DMS53 treated with DMSO at 0.1 percent for 48 hours (cell line): ENCODE results near the gene GUCY2F.

ENCODE experiments used
- DNase-seq: peaks from one replicate; lab custom pipeline; 2025; ENCODE audit not compliant: unreplicated experiment; lab: John Stamatoyannopoulos, UW

GUCY2F gene

DNA sequence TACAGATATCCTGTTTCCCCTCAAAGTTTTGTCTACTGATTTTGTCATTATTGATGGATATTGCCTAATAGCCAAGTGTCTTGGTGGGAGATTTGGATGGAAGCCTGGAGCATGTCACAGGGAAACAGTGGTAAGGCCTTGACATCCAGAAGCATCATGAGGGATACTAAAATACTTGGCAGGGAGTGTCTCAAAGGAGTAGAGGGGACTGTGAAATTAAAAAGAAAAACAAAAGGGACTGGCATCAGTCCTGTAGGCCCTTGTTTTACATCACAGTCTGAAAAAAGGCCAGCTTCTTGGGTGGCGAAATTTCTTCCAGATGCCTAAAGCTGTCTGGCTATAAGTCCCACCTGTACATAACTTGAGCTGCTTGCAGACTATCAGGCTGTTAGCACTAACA is 83.8 kb downstream of the GUCY2F start:
- DNase-seq = no peak

DNA sequence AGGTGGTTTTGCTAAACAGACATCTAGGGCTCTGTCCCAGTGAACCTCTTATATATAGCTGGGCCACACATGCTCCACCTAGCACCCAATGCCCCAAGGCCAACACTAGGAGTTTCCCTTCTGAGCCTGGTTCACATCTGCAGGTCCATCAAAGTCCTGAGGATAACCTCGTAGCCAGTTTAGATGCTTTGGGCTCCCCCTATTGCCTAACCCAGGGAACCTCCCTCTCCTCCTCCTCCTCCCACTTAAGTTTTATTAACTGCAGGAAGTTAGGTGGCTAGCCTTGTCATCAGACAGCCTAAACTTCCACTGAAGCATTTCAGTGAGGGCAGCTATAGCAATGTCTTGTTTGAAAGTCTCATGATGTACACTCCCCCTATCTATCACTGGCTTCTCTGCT is 88.0 kb downstream of the GUCY2F start:
- no peak for DNase-seq

DNA sequence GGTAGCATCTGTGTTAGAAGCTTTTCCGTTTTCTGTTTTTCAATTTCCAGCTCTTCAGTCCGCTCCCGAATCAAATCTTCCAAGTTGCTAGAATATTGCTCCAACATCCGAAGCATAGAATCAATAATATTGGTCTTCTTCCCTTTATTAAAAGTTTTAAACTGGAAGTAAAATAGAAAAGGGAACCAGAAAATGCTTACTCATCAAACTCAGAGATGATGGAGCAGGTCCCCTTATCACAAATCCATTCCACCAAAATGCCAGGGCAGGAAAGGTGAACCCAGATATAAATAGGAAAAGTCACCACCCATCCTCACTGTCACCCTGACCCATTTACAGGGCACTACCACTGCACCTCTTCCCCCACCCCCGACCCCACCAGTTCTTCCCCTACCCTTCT is 89.0 kb downstream of the GUCY2F start:
- DNase-seq = no peak

DNA sequence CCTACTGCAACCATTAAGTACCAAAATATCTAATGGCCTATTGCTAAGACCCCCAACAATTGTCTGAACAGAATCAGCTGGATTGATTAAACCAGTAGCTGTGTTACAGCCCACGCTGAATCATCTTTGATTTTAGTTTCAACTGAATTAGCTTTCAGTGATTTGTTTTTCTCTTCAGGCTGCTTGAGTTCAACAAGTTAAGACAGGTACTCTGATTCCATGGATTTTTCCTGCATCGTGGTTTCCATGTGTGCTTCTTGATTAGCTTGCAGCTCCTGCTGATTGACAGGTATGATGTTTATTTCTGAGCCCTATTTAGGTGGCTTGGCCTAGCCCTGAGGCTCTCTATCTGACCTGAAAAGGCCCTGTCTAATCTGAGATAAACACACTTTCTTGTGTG is 91.3 kb downstream of the GUCY2F start:
- no peak for DNase-seq

DNA sequence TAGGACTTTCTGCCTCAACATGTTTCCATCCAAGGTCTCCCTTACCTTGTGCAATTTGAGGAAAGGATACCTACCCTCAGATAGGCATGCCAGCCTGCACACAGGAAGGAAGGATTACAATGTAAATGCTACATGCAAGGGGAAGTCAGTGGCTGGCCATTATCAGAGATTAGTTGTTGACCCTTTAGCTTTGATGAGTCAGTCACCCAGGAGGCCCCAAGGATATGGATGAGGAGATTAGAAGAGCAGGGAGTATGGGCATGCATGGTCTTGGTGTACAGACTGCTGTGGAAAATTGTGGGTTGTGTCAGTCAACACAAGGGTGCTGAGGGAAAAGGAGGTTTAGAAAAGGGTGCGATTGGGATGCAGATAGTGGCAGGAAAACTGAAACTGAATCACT is 92.0 kb downstream of the GUCY2F start:
- DNase-seq = peak; percentile 53

DNA sequence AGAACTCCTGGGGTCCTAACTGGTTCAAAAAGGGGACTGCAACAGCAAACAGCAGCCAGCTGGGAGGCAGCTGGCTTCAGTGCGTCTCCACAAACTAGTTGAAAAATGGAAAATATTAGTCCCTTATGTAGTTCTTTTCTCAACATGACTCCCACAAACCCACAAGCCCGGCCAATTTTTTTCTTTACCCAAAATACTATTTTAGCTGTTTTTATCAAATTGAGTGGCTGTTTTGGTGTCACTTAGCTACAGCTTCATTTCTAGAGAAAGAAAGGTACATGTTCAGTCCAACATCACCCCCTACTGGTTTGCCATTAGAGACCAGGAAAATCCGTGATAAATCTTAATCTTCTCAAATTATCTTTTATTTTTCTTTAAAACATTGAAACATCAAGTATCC is 97.2 kb downstream of the GUCY2F start:
- DNase-seq = peak; percentile 2

DNA sequence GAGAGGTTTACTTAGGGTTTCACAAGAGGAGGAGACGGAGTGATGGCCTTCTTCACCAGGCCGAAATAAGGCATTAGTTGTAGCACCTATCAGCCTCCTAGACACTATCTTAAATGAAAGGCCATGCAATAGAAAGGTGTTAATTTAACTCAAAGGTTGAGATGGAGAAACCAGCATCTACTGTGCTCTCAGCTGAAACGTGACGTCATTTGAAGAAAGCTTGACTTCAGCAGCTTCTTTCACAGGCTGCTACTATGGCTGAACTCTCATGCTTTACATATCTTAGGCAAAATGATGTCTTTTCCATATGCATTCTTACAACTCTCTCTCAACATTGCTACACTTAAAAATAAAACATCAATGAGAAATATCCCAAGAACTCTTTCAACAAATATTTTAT is 99.6 kb downstream of the GUCY2F start:
- DNase-seq = no peak

DNA sequence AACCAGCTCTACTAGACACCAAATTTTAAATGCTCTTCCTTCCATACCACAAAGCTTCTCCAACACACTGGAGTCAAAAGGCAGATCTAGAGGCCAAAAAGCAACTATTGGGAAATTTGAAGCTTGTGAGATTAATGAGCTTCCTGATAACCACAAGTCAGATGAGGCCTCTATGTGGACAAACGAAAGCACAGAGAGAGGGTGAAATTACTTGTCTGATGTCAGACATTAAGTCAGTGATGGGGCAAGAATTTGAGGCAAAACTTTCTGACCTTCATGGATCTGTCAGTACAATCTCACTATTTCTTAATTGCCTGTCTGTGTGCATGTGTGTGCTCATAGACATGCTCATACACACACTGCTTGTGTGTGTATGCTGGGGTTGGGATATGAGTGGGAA is 103.6 kb downstream of the GUCY2F start:
- no peak for DNase-seq

DNA sequence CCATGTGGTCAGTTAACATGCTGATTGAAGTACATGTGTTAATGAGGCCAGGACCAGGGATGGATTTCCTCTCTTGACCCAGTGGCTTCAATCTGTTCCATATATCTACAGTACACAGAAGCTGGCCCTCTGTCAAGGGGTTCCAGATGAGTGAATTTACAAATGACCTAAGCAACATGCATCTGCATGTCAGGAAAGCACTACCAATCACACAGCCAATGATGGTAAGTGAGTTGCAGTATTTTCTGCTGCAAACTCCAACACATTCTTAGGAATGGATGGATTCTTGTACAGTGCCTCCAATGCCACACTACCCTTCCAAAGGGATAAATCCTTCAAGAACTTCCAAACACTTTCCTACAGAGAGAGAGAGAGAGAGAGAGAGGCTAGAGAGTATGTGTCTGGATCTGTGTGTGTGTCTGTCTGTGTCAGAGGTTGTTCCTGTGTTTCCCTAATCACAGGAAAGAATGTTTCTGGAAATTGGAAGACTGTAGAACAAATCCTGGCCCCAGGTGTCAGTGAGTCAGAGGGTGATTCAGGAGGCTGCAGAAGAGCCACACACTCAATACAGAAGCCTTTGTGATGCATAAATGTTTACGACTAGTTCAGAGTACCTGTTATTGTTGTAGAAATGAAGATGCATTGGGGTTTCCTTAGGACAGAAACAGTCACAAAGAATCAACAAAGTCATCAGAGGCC is 107.5 kb downstream of the GUCY2F start:
- no peak for DNase-seq

DNA sequence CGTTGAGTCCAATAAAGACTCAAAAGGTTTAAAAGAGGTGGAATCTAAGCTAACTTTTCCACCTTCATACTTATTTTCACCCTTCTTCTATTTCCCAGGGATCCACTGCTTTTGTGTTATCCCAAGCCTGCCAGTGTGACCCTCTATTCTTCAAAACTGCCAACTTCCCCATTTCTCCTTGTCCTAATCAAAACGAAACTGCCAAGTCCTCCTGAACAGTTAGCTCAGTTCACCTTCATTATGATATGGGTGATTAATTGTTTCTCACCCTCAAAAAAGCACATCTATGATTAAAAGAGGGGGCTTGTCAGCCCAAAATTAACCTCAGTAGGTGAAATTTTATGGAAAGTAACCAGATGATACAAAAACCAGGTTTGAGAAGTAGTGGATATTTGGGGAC is 108.4 kb downstream of the GUCY2F start:
- no peak for DNase-seq

DNA sequence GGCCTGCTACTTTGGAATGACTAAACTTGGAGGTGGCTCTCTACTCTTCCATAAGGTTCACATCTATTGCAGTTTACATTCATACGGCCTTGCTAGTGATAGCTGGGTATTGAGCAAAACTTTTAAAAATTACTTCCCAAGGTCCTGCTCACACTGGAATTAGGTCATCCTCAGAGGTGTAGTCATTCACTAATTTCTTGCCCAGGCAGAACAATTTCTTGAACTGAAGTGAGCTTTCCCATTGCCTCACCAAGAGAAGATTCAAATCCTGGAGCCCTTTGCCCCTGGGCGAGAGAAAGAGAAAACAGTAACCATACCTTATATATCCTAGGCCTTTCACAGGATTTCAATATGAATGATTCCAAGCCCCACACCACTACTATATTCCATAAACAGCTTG is 109.2 kb downstream of the GUCY2F start:
- DNase-seq = no peak

DNA sequence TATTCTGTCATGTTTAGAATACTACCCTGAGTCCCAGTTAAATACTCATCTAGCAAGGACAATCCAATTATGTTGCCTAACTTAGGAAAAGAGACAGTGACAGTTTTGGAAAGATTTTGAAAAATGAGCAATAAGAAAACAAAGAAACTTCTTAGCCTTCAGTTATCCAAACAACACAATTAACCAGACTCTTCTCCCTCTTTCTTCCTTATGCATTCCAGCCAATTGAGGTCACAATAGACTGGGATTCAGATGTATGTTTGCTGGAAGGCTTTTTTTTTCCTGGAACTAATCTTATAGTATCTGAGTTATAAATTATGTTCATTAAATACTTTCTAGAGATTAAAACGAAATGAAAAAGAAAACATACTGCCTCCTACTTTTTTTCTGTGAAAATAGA is 109.6 kb downstream of the GUCY2F start:
- DNase-seq = no peak

DNA sequence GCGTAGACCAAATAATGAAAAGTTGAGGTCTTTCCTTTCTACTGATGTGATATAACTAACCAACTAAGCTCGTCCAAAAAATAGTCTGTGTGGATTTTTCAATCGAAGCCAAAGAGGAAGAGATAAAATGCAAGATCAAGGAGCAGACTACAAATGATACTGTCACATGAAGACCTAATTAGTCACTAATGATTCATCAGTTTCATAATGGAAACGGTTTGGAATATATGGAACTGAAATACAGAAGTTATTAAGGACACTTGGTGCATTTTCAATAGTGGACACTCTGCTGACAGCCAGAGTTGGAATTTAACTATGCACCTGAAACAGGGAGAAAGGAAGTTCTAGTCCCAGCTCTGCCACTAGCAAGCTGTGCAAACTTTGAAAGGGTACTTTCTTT is 119.8 kb downstream of the GUCY2F start:
- DNase-seq = no peak

DNA sequence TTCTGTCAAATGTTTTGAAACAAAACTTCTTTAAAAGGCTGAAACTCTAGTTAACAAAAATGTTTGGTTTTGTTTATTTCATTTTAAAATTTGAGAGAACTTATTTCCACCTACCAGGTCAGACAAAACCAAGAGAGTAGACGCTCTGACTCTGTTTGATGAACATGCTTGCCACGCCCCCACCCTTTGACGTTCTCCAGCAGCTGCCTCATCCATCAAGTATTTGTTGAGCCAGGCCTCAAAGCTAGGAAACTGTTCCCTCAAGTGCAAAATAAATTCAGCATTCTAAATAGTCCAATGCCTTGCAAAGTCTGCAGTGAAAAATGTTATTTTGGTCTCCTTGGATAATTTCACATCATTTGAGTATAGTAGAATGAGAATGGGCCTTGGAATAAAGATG is 121.6 kb downstream of the GUCY2F start:
- DNase-seq = peak; percentile 37

DNA sequence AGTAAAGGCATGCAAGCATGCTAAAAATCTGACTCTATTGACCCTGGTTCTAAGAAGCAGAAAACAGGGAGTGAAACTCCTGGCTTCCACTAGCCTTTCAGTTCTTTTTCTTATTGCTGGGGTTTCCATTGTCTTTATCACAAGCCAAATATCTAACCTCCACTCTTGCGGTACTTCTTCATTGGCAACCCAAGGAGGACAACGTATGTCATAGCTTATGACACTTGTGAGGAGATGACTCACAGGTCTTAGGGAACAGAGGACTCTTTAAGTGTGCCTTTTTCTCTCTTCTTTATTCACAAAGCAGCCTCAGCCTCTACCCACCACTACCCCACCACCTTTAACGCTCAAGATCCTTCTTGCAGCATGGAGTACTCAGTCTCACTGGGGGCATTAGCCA is 124.2 kb downstream of the GUCY2F start:
- no peak for DNase-seq

DNA sequence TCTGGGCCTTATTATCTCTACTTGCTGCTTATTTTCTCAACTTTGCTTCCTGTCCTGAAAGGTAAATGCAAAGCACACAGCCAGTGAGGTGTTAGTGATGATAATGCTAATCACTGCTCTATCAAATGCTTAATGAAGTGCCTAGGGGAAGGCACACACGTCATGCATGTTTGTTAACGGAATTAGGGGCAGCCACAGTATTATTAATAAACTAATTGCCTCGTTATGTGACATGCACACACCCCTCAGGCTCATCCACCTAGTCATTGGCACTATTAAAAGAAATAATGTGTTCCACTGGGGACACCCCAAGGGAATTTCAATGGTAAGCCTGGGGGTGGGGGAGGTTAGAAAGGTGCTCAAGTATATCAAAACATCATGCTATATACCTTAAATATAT is 125.2 kb downstream of the GUCY2F start:
- no peak for DNase-seq

DNA sequence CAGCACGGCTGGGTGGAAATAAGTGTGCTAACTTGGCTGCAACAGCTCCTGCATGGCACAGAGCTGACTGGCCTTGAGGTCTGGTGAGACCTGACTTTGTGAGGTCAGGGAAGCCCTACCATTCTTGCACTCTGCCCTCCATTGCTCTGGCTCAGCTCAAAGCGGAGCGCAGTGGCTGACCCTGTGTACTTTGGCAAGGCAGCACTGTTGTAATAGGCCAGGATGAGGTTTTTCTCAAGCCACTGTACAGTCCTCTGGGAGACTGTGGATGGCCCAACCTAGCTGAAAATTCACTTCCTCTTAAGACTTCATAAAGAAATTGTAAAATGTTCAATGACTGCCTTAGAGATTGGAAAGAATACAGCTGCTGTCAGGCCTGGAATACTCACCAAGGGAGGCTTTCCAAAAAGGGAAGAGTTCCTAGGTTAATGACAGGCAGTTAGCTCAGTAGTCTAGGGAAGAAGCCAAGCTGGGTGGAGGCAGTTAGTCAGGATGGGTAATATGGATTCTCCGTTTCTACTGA is 129.8 kb downstream of the GUCY2F start:
- DNase-seq = no peak

DNA sequence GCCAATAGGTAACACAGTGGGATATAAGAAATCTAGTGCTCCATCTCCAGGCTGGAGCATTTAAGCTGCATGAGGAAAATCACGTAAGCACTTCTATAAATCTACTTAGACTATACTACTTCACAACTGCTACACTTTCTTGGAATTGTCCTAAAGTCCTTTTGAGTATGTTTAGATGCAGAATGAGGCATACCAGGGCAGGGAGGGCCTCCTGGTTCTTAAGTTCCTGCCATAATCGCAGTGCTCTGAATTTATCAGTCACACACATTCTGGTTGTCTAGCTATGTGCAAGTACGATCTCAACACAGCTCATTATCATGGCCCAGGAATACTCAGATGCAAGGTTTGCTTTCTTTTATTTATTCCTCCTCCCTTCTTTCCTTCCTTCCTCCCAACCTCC is 130.3 kb downstream of the GUCY2F start:
- no peak for DNase-seq

DNA sequence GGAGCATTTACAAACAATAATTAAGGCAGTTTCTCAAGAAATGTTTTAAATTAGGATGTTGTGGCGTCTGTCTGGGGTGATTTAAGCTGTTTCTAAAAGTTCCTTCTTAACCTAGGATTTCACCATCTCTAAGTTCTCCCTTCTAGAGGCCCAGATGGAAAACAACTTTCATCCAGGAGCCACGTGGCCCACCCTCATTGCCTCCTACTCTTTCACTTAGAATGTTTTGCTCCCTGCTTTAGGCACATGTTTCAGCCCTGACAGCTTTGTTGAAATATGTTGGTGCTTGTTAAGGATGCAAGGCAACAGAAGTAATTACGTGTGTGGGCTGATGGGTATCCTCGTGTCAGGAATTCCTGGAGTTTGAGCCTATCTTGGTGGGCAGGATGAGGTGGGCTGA is 131.3 kb downstream of the GUCY2F start:
- no peak for DNase-seq

DNA sequence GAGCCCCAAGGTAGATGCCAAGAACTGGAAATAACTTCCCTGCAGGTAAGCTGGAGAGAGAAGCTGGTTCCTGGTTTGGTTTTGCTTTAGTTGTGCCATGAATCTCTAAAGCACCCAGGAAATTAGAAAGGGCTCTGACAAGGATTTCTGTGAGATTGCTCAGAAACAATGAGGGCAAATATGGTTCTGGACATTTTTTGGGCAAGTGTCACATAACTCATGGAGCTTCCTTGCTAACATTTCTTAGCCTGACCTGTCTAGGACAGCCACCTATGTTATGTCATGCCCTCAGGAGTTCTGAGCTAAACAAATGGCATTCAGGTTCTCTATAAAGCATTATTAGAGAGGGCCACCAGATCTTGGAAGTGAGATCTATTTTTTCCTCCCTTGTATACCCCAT is 131.8 kb downstream of the GUCY2F start:
- DNase-seq = no peak

DNA sequence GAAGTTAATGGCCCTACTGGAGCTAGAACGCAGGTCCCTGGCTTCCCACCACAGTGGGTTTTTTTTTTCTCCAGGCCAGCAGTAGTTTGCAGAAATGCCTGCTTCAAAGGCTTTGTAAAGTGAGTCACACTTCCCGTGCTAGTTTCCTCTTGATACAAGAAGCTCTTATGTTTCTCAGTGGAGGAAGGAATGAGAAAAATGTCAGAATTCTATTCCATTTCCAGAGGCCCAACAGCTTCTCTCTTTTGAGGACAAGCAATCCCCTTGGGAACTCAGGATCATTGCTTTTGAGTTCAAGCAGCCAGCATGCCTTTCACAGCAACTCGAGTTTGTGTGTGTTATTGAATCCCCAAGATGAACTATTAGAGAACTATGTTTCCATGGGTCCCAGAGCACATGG is 134.3 kb downstream of the GUCY2F start:
- DNase-seq = no peak

DNA sequence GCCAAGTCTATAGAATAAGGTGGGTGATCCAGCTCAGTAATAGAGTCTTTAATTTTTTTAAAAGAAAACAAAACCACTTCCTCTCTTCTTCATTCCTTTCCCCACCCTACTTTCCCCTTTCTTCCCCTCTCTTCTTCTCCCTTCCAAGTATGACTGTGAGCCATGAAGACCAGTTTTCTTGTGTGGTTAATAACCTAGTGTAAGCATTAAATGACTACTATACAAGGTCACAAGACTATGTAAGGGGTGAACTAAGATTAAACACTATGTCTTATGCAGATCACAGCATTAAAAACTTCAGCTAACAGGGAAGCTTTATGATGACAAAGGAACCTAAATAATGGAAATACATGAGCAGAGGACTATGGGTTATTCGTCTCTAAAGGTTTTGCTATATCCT is 135.4 kb downstream of the GUCY2F start:
- no peak for DNase-seq

DNA sequence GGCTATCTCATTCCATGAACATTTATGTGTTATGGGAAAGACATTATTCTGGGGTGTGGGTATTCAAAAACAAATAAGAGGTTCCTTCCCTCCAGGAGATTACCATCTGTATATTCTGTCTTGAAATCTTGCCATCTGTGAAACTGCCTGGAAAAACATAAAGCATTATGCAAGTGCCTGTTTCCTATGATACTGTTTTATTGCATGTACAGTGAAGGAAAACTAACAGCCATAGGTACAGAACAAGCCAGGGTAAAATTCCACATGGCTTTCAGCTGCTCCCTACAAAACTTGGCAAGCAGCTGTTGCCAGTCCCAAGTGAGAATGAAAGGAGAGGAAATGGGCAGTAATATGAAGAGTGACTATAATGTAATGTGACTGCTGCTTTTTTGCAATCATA is 136.0 kb downstream of the GUCY2F start:
- DNase-seq = no peak
